Peyer's patch (tissue), 4 donors: ENCODE measurements around the gene MMEL1. TPM values are rescaled to one million over a fixed set of nuclear protein-coding genes. Genes with fewer than 3 reads are reported as not detected.
A peak's percentile ranks its signal among the peaks of the same experiment; 100 is the strongest.

Experiments
- DNase-seq, 3 donors: peaks; one replicate each; pipeline ENCODE4 v3.0.0-alpha.2; 2017 to 2019
- H3K27ac ChIP-seq, 4 donors: fragments of 200-600 bp; sonication (generic); one replicate each; pipeline ENCODE4 v1.5.1; 2016 to 2019
- H3K27me3 ChIP-seq, 2 donors: fragments of 200-600 bp; sonication (generic); one replicate each; pipeline ENCODE4 v1.5.1; 2019
- H3K36me3 ChIP-seq, 3 donors: fragments of 200-600 bp; sonication (generic); one replicate each; pipeline ENCODE4 v1.5.1; 2016 to 2019
- H3K4me1 ChIP-seq, 4 donors: fragments of 200-600 bp; sonication (generic); one replicate each; pipeline ENCODE4 v1.5.1; 2016 to 2019
- H3K4me3 ChIP-seq, 4 donors: fragments of 200-600 bp; sonication (generic); 1 replicate in 3 of 4; 2 replicates in 1 of 4; pipeline ENCODE4 v1.5.1; 2016 to 2019; ENCODE audit warnings: mild to moderate bottlenecking in 1 of 4
- H3K9me3 ChIP-seq, 4 donors: fragments of 200-600 bp; sonication (generic); one replicate each; pipeline ENCODE4 v1.5.1; 2016 to 2019; ENCODE audit warnings: mild to moderate bottlenecking in 1 of 4
- POLR2A ChIP-seq, 2 donors: fragments of 450-650 bp; IDR thresholded peaks; one replicate each; pipeline ENCODE4 v1.5.1; 2017; ENCODE audit warnings: antibody characterized with exemption in 2 of 2, mild to moderate bottlenecking in 2 of 2, moderate library complexity in 2 of 2
- total RNA-seq, 4 donors: library from RNA; depleted of rRNA; stranded (reverse); fragments of >200 nt; gene quantifications; one replicate each; pipeline ENCODE4 v1.1.0, GENCODE V29; 2016
- TF ChIP-seq, protein P1 (sequence below), 6 experiments: fragments of 450-650 bp in 4 of 6; fragments of 200-600 bp in 2 of 6; sonication (generic) in 1 of 6; IDR thresholded peaks; one replicate each; pipeline ENCODE4 v1.5.1; 2017 to 2019; ENCODE audit warnings: antibody characterized with exemption in 6 of 6, mild to moderate bottlenecking in 3 of 6, moderate library complexity in 1 of 6

MMEL1 gene
- total RNA-seq, 4 donors from 2014 or later: 7.4 to 51.7 (median 27.4) TPM

GRCh38 chr1:2595812-2596529 lies 36.8 kb downstream of the MMEL1 start:
- TF ChIP-seq POLR2A (IDR thresholded peaks at IDR 0.05): no peak
- TF ChIP-seq, protein P1, sequence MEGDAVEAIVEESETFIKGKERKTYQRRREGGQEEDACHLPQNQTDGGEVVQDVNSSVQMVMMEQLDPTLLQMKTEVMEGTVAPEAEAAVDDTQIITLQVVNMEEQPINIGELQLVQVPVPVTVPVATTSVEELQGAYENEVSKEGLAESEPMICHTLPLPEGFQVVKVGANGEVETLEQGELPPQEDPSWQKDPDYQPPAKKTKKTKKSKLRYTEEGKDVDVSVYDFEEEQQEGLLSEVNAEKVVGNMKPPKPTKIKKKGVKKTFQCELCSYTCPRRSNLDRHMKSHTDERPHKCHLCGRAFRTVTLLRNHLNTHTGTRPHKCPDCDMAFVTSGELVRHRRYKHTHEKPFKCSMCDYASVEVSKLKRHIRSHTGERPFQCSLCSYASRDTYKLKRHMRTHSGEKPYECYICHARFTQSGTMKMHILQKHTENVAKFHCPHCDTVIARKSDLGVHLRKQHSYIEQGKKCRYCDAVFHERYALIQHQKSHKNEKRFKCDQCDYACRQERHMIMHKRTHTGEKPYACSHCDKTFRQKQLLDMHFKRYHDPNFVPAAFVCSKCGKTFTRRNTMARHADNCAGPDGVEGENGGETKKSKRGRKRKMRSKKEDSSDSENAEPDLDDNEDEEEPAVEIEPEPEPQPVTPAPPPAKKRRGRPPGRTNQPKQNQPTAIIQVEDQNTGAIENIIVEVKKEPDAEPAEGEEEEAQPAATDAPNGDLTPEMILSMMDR (IDR thresholded peaks at IDR 0.05): no peak

GRCh38 chr1:2595261-2595811 lies 37.5 kb downstream of the MMEL1 start:
- H3K27ac ChIP-seq: no peak overlapping the region
- peak in 2 of 3 donors; percentile 40 to 41 for DNase-seq
- H3K27me3 ChIP-seq: no peaks in the 10 kb centered on the region
- no peaks in the 10 kb centered on the region for H3K9me3 ChIP-seq
- H3K36me3 ChIP-seq: no peaks in the 10 kb centered on the region
- no peak overlapping the region for H3K4me3 ChIP-seq
- H3K4me1 ChIP-seq: peaks cover 0 to 19% (median 0%) of the 10 kb centered on the region in 4 donors
- TF ChIP-seq, protein P1 (IDR thresholded peaks at IDR 0.05): no peak
- no peak for TF ChIP-seq POLR2A (IDR thresholded peaks at IDR 0.05)

More at GRCh38 chr1:2595812-2596529, 36.8 kb downstream of the MMEL1 start:
- Histone ChIP-seq H3K4me3 (no peak overlapping the region), H3K4me1 (peaks cover 0 to 19% (median 0%) of the 10 kb centered on the region in 4 donors), H3K36me3 (no peaks in the 10 kb centered on the region), H3K27me3 (no peaks in the 10 kb centered on the region), H3K9me3 (no peaks in the 10 kb centered on the region), H3K27ac (no peak overlapping the region)
- DNase-seq: peak in 1 of 3 donors; percentile 41

- Histone ChIP-seq H3K4me3 (no peak overlapping the region), H3K9me3 (no peaks in the 10 kb centered on the region), H3K4me1 (peaks cover 0 to 19% (median 0%) of the 10 kb centered on the region in 4 donors), H3K27ac (no peak overlapping the region), H3K27me3 (no peaks in the 10 kb centered on the region), H3K36me3 (peaks cover 0 to 2% (median 0%) of the 10 kb centered on the region in 3 donors)
- TF ChIP-seq, protein P1 (IDR thresholded peaks at IDR 0.05): no peak
- TF ChIP-seq POLR2A (IDR thresholded peaks at IDR 0.05): no peak
- peak in 1 of 3 donors; percentile 44 for DNase-seq
Observed at GRCh38 chr1:2594641-2595131, 38.1 kb downstream of the MMEL1 start.

- peak overlapping the region in 2 of 4 donors; percentile 27 to 35 for H3K4me3 ChIP-seq
- DNase-seq: peak in 2 of 3 donors; percentile 62 to 75
- TF ChIP-seq, protein P1 (IDR thresholded peaks at IDR 0.05): no peak
- no peak for TF ChIP-seq POLR2A (IDR thresholded peaks at IDR 0.05)
Observed at GRCh38 chr1:2594001-2594640, 38.7 kb downstream of the MMEL1 start.

GRCh38 chr1:2593251-2593878 lies 39.5 kb downstream of the MMEL1 start:
- H3K27ac ChIP-seq: no peak overlapping the region
- H3K9me3 ChIP-seq: no peaks in the 10 kb centered on the region
- peak in 2 of 3 donors; percentile 43 to 45 for DNase-seq

More at GRCh38 chr1:2594001-2594640, 38.7 kb downstream of the MMEL1 start:
- Histone ChIP-seq H3K36me3 (peaks cover 0 to 8% (median 0%) of the 10 kb centered on the region in 3 donors), H3K27me3 (no peaks in the 10 kb centered on the region), H3K9me3 (no peaks in the 10 kb centered on the region), H3K4me1 (peaks cover 0 to 19% (median 0%) of the 10 kb centered on the region in 4 donors), H3K27ac (no peak overlapping the region)

More at GRCh38 chr1:2593251-2593878, 39.5 kb downstream of the MMEL1 start:
- Histone ChIP-seq H3K4me1 (peaks cover 0 to 24% (median 0%) of the 10 kb centered on the region in 4 donors), H3K27me3 (no peaks in the 10 kb centered on the region), H3K36me3 (peaks cover 0 to 14% (median 0%) of the 10 kb centered on the region in 3 donors), H3K4me3 (no peak overlapping the region)
- TF ChIP-seq, protein P1 (IDR thresholded peaks at IDR 0.05): no peak
- TF ChIP-seq POLR2A (IDR thresholded peaks at IDR 0.05): no peak
